Measurements from ENCODE around the gene ANK2.

ANK2 gene

GRCh38 chr4:113288257-113288656 is 238.8 kb downstream of the ANK2 start:
- no peak for DNase-seq (ENCODE audit: low read depth in 2 of 2)

GRCh38 chr4:113288696-113289095 is 239.2 kb downstream of the ANK2 start:
- DNase-seq (ENCODE audit: low read depth in 2 of 2) = no peak

GRCh38 chr4:113289766-113290165 is 240.3 kb downstream of the ANK2 start:
- no peak for DNase-seq (ENCODE audit: low read depth in 2 of 2)

GRCh38 chr4:113290666-113291065 is 241.2 kb downstream of the ANK2 start:
- DNase-seq (ENCODE audit: low read depth in 2 of 2) = no peak

- no peak for DNase-seq (ENCODE audit: low read depth in 2 of 2)
Observed at GRCh38 chr4:113292371-113293042, 243.1 kb downstream of the ANK2 start.

GRCh38 chr4:113293043-113293560 is 243.6 kb downstream of the ANK2 start:
- no peak for DNase-seq (ENCODE audit: low read depth in 2 of 2)

- DNase-seq (ENCODE audit: low read depth in 2 of 2) = no peak
Observed at GRCh38 chr4:113293674-113294073, 244.2 kb downstream of the ANK2 start.

GRCh38 chr4:113294908-113295307 is 245.5 kb downstream of the ANK2 start:
- DNase-seq (ENCODE audit: low read depth in 2 of 2) = no peak

- DNase-seq (ENCODE audit: low read depth in 2 of 2) = no peak
Observed at GRCh38 chr4:113300471-113300928, 251.0 kb downstream of the ANK2 start.

- no peak for DNase-seq (ENCODE audit: low read depth in 2 of 2)
Observed at GRCh38 chr4:113302051-113302450, 252.6 kb downstream of the ANK2 start.

GRCh38 chr4:113303315-113303714 is 253.9 kb downstream of the ANK2 start:
- no peak for DNase-seq (ENCODE audit: low read depth in 2 of 2)

GRCh38 chr4:113311047-113311446 is 261.6 kb downstream of the ANK2 start:
- no peak for DNase-seq (ENCODE audit: low read depth in 2 of 2)

- no peak for DNase-seq (ENCODE audit: low read depth in 2 of 2)
Observed at GRCh38 chr4:113312529-113312928, 263.1 kb downstream of the ANK2 start.

GRCh38 chr4:113314426-113314825 is 265.0 kb downstream of the ANK2 start:
- DNase-seq (ENCODE audit: low read depth in 2 of 2) = no peak

- DNase-seq (ENCODE audit: low read depth in 2 of 2) = no peak
Observed at GRCh38 chr4:113316879-113317278, 267.4 kb downstream of the ANK2 start.

GRCh38 chr4:113317523-113317922 is 268.1 kb downstream of the ANK2 start:
- no peak for DNase-seq (ENCODE audit: low read depth in 2 of 2)

GRCh38 chr4:113322736-113323135 is 273.3 kb downstream of the ANK2 start:
- no peak for DNase-seq (ENCODE audit: low read depth in 2 of 2)

GRCh38 chr4:113325876-113326615 is 276.6 kb downstream of the ANK2 start:
- DNase-seq (ENCODE audit: low read depth in 2 of 2) = peak in 1 of 2 donors; percentile 9

GRCh38 chr4:113327494-113327893 is 278.0 kb downstream of the ANK2 start:
- DNase-seq (ENCODE audit: low read depth in 2 of 2) = no peak

GRCh38 chr4:113328514-113328913 is 279.1 kb downstream of the ANK2 start:
- no peak for DNase-seq (ENCODE audit: low read depth in 2 of 2)

- no peak for DNase-seq (ENCODE audit: low read depth in 2 of 2)
Observed at GRCh38 chr4:113330200-113330599, 280.7 kb downstream of the ANK2 start.

GRCh38 chr4:113331811-113332210 is 282.4 kb downstream of the ANK2 start:
- DNase-seq (ENCODE audit: low read depth in 2 of 2) = no peak

- no peak for DNase-seq (ENCODE audit: low read depth in 2 of 2)
Observed at GRCh38 chr4:113332701-113333100, 283.2 kb downstream of the ANK2 start.

Data from stimulated activated CD8-positive, alpha-beta memory T cell treated with anti-CD3 and anti-CD28 coated beads, Interleukin-2, amount 100 ng/mL, for 48 hours (primary cell).